Measurements from ENCODE around the gene HAUS5. TPM values are rescaled to one million over a fixed set of nuclear protein-coding genes. Genes with fewer than 3 reads are reported as not detected.

Gene HAUS5
- total RNA-seq, 2 experiments from 2014 or later: 40.4 to 42.5 TPM

DNA sequence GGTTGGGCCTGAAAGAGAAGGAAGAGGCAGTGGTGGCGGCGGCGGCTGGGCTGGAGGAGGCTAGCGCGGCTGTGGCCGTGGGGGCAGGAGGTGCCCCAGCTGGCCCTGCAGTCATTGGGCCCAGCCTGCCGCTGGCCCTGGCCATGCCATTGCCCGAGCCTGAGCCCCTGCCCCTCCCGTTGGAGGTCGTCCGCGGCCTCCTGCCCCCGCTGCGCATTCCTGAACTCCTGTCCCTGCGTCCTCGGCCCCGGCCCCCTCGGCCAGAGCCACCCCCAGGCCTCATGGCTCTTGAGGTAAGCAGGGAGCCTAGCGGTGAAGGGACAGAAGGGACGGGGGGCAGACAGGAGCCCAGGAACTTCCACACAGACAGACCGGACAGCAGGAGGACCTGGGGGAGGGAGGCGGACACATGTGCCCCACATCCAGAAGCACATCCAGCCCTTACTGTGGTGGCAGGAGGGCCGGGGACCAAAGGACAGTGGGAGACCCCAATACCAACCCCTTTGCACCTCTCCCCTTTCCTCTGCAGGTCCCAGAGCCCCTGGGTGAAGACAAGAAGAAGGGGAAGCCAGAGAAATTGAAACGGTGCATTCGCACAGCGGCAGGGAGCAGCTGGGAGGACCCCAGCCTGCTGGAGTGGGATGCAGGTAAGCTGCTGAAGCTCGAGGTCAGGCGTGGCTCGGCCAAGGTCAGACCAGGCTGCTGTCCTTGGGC is 21.3 kb downstream of the HAUS5 start:
- no peak for DNase-seq
- H3K4me1 Mint-ChIP-seq (ENCODE audit: low read depth): peaks cover 10% of the 10 kb centered on the region
- no peaks in the 10 kb centered on the region for H3K27me3 Mint-ChIP-seq (ENCODE audit: low read depth)
- H3K36me3 Mint-ChIP-seq (ENCODE audit: low read depth): peaks cover 30% of the 10 kb centered on the region
- H3K9me3 Mint-ChIP-seq: no peaks in the 10 kb centered on the region
- no peak overlapping the region for H3K4me3 Mint-ChIP-seq
- intact Hi-C loops (cut with micrococcal nuclease): no loop called here
- peak overlapping the region; percentile 68 for H3K27ac Mint-ChIP-seq
- CTCF ChIA-PET: no interaction called here

- H3K36me3 Mint-ChIP-seq (ENCODE audit: low read depth): peaks cover 27% of the 10 kb centered on the region
- CTCF ChIA-PET: no interaction called here
- intact Hi-C loops (cut with micrococcal nuclease): no loop called here
- H3K27ac Mint-ChIP-seq: no peak overlapping the region
- peaks cover 9% of the 10 kb centered on the region for H3K4me1 Mint-ChIP-seq (ENCODE audit: low read depth)
- no peaks in the 10 kb centered on the region for H3K9me3 Mint-ChIP-seq
- H3K4me3 Mint-ChIP-seq: no peak overlapping the region
- no peak for DNase-seq
- H3K27me3 Mint-ChIP-seq (ENCODE audit: low read depth): no peaks in the 10 kb centered on the region
Observed at GRCh38 chr19:35636651-35637050, 24.1 kb downstream of the HAUS5 start.

GRCh38 chr19:35637165-35637564 is 24.6 kb downstream of the HAUS5 start:
- H3K27me3 Mint-ChIP-seq (ENCODE audit: low read depth): no peaks in the 10 kb centered on the region
- no peak for DNase-seq
- H3K27ac Mint-ChIP-seq: no peak overlapping the region
- H3K4me1 Mint-ChIP-seq (ENCODE audit: low read depth): peaks cover 14% of the 10 kb centered on the region
- H3K9me3 Mint-ChIP-seq: no peaks in the 10 kb centered on the region
- H3K4me3 Mint-ChIP-seq: no peak overlapping the region
- H3K36me3 Mint-ChIP-seq (ENCODE audit: low read depth): peaks cover 23% of the 10 kb centered on the region
- CTCF ChIA-PET: no interaction called here
- intact Hi-C loops (cut with micrococcal nuclease): no loop called here

DNA sequence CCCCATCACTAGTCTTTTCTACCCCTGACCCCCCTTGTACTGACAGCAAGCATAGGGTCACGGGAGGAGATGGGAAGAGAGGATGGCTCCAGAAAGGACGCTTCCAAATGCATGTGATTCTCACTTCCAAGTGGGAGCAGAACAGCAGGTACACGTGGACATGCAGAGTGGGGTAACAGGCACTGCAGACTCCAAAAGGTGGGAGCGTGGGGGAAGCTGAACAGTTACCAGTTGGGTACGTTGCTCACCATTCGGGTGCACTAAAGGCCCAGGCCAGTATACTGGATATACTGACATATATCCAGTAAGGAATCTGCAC is 26.7 kb downstream of the HAUS5 start:
- H3K4me1 Mint-ChIP-seq (ENCODE audit: low read depth): peaks cover 20% of the 10 kb centered on the region
- H3K27ac Mint-ChIP-seq: no peak overlapping the region
- CTCF ChIA-PET: no interaction called here

DNA sequence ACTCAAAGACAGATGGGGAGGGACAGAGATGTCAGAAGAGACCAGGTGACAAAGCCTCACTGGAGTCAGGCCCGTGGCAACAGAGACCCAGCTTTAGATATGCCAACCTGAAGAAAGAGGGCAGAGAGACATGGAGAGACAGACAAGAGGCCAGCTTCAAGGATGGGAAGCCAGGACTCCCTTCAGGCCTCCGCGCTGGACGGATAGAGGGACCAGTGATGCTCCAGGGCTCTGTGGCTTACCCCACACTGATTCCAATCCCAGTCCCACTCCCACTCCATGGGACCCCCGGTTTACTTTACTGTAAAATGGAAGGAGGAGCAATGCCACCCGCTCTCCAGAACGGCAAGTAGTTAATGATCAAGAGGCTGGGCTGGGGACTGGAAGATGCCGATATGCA is 27.3 kb downstream of the HAUS5 start:
- DNase-seq: no peak
- CTCF ChIA-PET: no interaction called here
- intact Hi-C loops (cut with micrococcal nuclease): loop anchor here (5.0 kb wide), 2 partner anchors 93 to 137 kb away; partner anchors contain the start of genes ARHGAP33 and TMEM147
- Mint-ChIP-seq H3K27ac (no peak overlapping the region), H3K9me3 (no peaks in the 10 kb centered on the region), H3K36me3 (ENCODE audit: low read depth) (peaks cover 16% of the 10 kb centered on the region), H3K4me1 (ENCODE audit: low read depth) (peaks cover 22% of the 10 kb centered on the region), H3K4me3 (no peak overlapping the region), H3K27me3 (ENCODE audit: low read depth) (no peaks in the 10 kb centered on the region)

More for the DNA sequence above, 26.7 kb downstream of the HAUS5 start:
- no peaks in the 10 kb centered on the region for H3K27me3 Mint-ChIP-seq (ENCODE audit: low read depth)
- no peaks in the 10 kb centered on the region for H3K9me3 Mint-ChIP-seq
- intact Hi-C loops (cut with micrococcal nuclease): no loop called here
- H3K36me3 Mint-ChIP-seq (ENCODE audit: low read depth): peaks cover 16% of the 10 kb centered on the region
- no peak overlapping the region for H3K4me3 Mint-ChIP-seq
- no peak for DNase-seq

GRCh38 chr19:35641515-35642151 is 29.1 kb downstream of the HAUS5 start, which contains the start of gene ETV2:
Gene ETV2 (plus strand): TSS chr19:35641745. CDS start chr19:35642461, 716 bp downstream.
- H3K36me3 Mint-ChIP-seq (ENCODE audit: low read depth): peaks cover 9% of the 10 kb centered on the region
- no peaks in the 10 kb centered on the region for H3K27me3 Mint-ChIP-seq (ENCODE audit: low read depth)
- H3K4me3 Mint-ChIP-seq: peak within 1 kb of the TSS; percentile 82
- H3K9me3 Mint-ChIP-seq: no peaks in the 10 kb centered on the region
- DNase-seq: peak; percentile 63
- CTCF ChIA-PET: no interaction called here
- intact Hi-C loops (cut with micrococcal nuclease): loop anchor here (2.0 to 5.0 kb wide), 3 partner anchors 94 to 227 kb away; partner anchors contain the start of genes APLP1, ARHGAP33 and TMEM147
- no peak within 1 kb of the TSS for H3K27ac Mint-ChIP-seq
- H3K4me1 Mint-ChIP-seq (ENCODE audit: low read depth): peaks cover 34% of the 10 kb centered on the region

DNA sequence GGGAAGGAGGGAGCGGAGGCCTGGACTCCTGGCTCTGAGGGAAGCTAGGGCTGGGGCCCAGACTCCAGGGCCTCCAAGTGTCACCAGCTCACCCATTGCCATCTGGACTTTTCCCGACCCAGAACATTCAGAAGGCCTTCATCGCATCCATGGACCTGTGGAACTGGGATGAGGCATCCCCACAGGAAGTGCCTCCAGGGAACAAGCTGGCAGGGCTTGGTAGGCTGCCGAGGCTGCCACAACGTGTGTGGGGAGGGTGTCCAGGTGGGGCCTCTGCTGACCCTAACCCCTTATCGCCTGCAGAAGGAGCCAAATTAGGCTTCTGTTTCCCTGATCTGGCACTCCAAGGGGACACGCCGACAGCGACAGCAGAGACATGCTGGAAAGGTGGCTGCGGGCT is 29.8 kb downstream of the HAUS5 start:
- H3K4me1 Mint-ChIP-seq (ENCODE audit: low read depth): peaks cover 36% of the 10 kb centered on the region
- H3K27ac Mint-ChIP-seq: no peak overlapping the region
- CTCF ChIA-PET: no interaction called here
- DNase-seq: no peak
- H3K27me3 Mint-ChIP-seq (ENCODE audit: low read depth): no peaks in the 10 kb centered on the region
- H3K9me3 Mint-ChIP-seq: no peaks in the 10 kb centered on the region
- H3K36me3 Mint-ChIP-seq (ENCODE audit: low read depth): peaks cover 3% of the 10 kb centered on the region
- intact Hi-C loops (cut with micrococcal nuclease): loop anchor here (2.0 to 5.0 kb wide), 3 partner anchors 95 to 226 kb away; partner anchors contain the start of genes APLP1, ARHGAP33 and TMEM147
- peak overlapping the region; percentile 82 for H3K4me3 Mint-ChIP-seq

- Mint-ChIP-seq H3K4me3 (peak overlapping the region; percentile 82), H3K36me3 (ENCODE audit: low read depth) (peaks cover 3% of the 10 kb centered on the region), H3K27me3 (ENCODE audit: low read depth) (no peaks in the 10 kb centered on the region), H3K4me1 (ENCODE audit: low read depth) (peaks cover 36% of the 10 kb centered on the region), H3K9me3 (no peaks in the 10 kb centered on the region), H3K27ac (no peak overlapping the region)
- CTCF ChIA-PET: interaction anchor here (0.7 kb wide), 1 partner anchor 30 kb away, joined by 4 read pairs; no protein-coding TSS in a partner anchor
- intact Hi-C loops (cut with micrococcal nuclease): loop anchor here (2.0 to 5.0 kb wide), 3 partner anchors 96 to 226 kb away; partner anchors contain the start of genes APLP1, ARHGAP33 and TMEM147
- DNase-seq: no peak
Observed at GRCh38 chr19:35642798-35643254, 30.3 kb downstream of the HAUS5 start.

DNA sequence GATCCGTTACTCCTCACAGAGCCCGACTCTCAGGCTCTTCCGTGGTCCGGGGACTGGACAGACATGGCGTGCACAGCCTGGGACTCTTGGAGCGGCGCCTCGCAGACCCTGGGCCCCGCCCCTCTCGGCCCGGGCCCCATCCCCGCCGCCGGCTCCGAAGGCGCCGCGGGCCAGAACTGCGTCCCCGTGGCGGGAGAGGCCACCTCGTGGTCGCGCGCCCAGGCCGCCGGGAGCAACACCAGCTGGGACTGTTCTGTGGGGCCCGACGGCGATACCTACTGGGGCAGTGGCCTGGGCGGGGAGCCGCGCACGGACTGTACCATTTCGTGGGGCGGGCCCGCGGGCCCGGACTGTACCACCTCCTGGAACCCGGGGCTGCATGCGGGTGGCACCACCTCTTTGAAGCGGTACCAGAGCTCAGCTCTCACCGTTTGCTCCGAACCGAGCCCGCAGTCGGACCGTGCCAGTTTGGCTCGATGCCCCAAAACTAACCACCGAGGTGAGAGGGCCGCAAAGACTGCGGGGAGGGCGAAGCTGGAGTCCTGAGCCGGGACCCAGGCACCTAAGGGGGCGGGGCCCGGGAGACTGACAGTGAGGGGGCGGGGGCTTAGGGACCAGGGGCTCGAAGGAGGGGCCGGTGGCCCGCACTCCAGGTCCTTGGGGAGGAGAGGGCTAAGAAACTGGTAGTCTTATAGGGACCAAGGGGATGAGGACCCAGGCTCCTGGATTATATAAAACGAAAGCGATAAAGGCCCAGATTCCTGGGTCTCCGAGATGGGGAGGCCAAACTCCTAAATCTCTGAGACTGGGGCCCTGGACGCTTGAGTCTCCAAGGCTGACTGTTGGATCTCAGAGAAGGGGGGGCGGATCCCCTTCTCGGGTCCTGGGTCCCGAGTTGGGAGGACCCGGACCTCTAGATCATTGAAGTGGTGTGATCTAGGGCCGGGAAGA is 31.0 kb downstream of the HAUS5 start:
- intact Hi-C loops (cut with micrococcal nuclease): loop anchor here (1.0 to 5.0 kb wide), 7 partner anchors 15 to 225 kb away; partner anchors contain the start of genes APLP1, ARHGAP33, HAUS5 and TMEM147
- no peaks in the 10 kb centered on the region for H3K9me3 Mint-ChIP-seq
- CTCF ChIA-PET: interaction anchor here (0.7 kb wide), 1 partner anchor 30 kb away, joined by 4 read pairs; no protein-coding TSS in a partner anchor
- peaks cover 36% of the 10 kb centered on the region for H3K4me1 Mint-ChIP-seq (ENCODE audit: low read depth)
- peak overlapping the region; percentile 79 for H3K27ac Mint-ChIP-seq
- H3K27me3 Mint-ChIP-seq (ENCODE audit: low read depth): no peaks in the 10 kb centered on the region
- H3K4me3 Mint-ChIP-seq: peak overlapping the region; percentile 82
- peaks cover 1% of the 10 kb centered on the region for H3K36me3 Mint-ChIP-seq (ENCODE audit: low read depth)
- DNase-seq: peak; percentile 83

DNA sequence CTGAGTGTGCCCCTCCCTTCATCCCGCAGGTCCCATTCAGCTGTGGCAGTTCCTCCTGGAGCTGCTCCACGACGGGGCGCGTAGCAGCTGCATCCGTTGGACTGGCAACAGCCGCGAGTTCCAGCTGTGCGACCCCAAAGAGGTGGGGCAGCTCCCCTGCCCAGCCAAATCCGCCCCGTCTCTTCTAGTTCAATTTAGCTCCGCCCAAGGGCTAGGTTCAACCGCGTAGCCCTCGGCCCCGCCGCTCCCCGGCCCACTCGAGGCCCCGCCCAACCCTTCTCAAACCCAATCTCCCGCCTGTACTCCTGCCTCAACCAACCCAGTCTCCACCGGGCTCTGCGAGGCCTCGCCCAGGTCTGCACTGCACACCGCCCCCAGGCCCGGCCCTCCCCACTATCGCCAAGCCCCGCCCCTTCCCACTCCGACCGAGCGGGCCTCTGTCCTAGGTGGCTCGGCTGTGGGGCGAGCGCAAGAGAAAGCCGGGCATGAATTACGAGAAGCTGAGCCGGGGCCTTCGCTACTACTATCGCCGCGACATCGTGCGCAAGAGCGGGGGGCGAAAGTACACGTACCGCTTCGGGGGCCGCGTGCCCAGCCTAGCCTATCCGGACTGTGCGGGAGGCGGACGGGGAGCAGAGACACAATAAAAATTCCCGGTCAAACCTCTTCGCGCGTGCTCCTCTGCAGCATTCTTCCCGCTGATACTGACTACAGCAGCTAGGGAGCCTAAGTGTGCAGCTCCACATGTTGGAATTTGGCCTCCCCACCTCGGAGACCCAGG is 31.9 kb downstream of the HAUS5 start:
- H3K27me3 Mint-ChIP-seq (ENCODE audit: low read depth): no peaks in the 10 kb centered on the region
- peak overlapping the region; percentile 79 for H3K27ac Mint-ChIP-seq
- DNase-seq: peak; percentile 97
- CTCF ChIA-PET: interaction anchor here (0.9 kb wide), 1 partner anchor 97 kb away, joined by 4 read pairs; no protein-coding TSS in a partner anchor
- no peaks in the 10 kb centered on the region for H3K9me3 Mint-ChIP-seq
- H3K4me3 Mint-ChIP-seq: peak overlapping the region; percentile 82
- H3K36me3 Mint-ChIP-seq (ENCODE audit: low read depth): peaks cover 3% of the 10 kb centered on the region
- peaks cover 40% of the 10 kb centered on the region for H3K4me1 Mint-ChIP-seq (ENCODE audit: low read depth)
- intact Hi-C loops (cut with micrococcal nuclease): loop anchor here (1.0 to 5.0 kb wide), 6 partner anchors 16 to 133 kb away; partner anchors contain the start of genes ARHGAP33, HAUS5 and TMEM147

Measured in activated naive CD4-positive, alpha-beta T cell treated with anti-CD3 and anti-CD28 coated beads for 36 hours (primary cell).